Common myeloid progenitor, CD34-positive (primary cell): ENCODE measurements around the gene APEX1.

Source experiments
- CTCF ChIA-PET: fragments of 350-600 bp; sonication (Branson Sonifier 250); formaldehyde crosslinking; loops from one replicate; lab custom pipeline; 2021; ENCODE audit warnings: antibody characterized with exemption; lab: Charles Lee
- POLR2A ChIA-PET: fragments of 350-600 bp; sonication (Branson Sonifier 250); formaldehyde crosslinking; loops from one replicate; lab custom pipeline; 2021; ENCODE audit warnings: antibody characterized with exemption; lab: Charles Lee
- DNase-seq, 3 donors: peaks; one replicate each; pipeline versions ENCODE4 v3.0.0 to v3.0.0-alpha.2; 2013
- H3K27ac ChIP-seq, 2 experiments: 1 replicate in 1 of 2; 2 replicates in 1 of 2; pipeline ENCODE4 v1.7.0; 2013; ENCODE audit warnings: inconsistent platforms in 2 of 2, low read length in 2 of 2, mild to moderate bottlenecking in 2 of 2, low read depth in 1 of 2, moderate library complexity in 1 of 2; ENCODE audit not compliant: severe bottlenecking in 2 of 2, insufficient read depth in 1 of 2, poor library complexity in 1 of 2
- H3K27me3 ChIP-seq, 5 experiments: replicated peaks in 2 of 5; 1 replicate in 3 of 5; 2 replicates in 2 of 5; pipeline versions ENCODE4 v1.6.1 to v1.7.0; 2013; ENCODE audit warnings: low read length in 4 of 5, mild to moderate bottlenecking in 2 of 5, moderate library complexity in 2 of 5, inconsistent platforms in 1 of 5; ENCODE audit not compliant: insufficient read depth in 5 of 5, control insufficient read depth in 4 of 5
- H3K36me3 ChIP-seq, 4 experiments: 1 replicate in 2 of 4; 2 replicates in 2 of 4; pipeline versions ENCODE4 v1.6.1 to v1.7.0; 2013; ENCODE audit warnings: low read length in 3 of 4, control low read depth in 1 of 4, mild to moderate bottlenecking in 1 of 4; ENCODE audit not compliant: control insufficient read depth in 4 of 4, insufficient read depth in 4 of 4
- H3K4me1 ChIP-seq, 4 experiments: 1 replicate in 3 of 4; 2 replicates in 1 of 4; pipeline versions ENCODE4 v1.6.1 to v1.7.1; 2013; ENCODE audit warnings: low read length in 3 of 4, mild to moderate bottlenecking in 3 of 4, control low read depth in 1 of 4, inconsistent platforms in 1 of 4, moderate library complexity in 1 of 4; ENCODE audit not compliant: control insufficient read depth in 4 of 4, insufficient read depth in 4 of 4; ENCODE audit errors: control extremely low read depth in 1 of 4
- H3K4me3 ChIP-seq, 7 experiments: 1 replicate in 4 of 7; 2 replicates in 3 of 7; pipeline versions ENCODE4 v1.5.1 to v1.7.0; 2013; ENCODE audit warnings: mild to moderate bottlenecking in 7 of 7, low read length in 6 of 7, moderate library complexity in 6 of 7, inconsistent platforms in 2 of 7, low read depth in 2 of 7, control low read depth in 1 of 7; ENCODE audit not compliant: insufficient read depth in 4 of 7, control insufficient read depth in 1 of 7; ENCODE audit errors: extremely low read depth in 1 of 7
- H3K9me3 ChIP-seq, 5 experiments: 1 replicate in 4 of 5; 2 replicates in 1 of 5; pipeline versions ENCODE4 v1.6.1 to v1.7.1; 2013; ENCODE audit warnings: low read length in 4 of 5, mild to moderate bottlenecking in 2 of 5, inconsistent platforms in 1 of 5, low read depth in 1 of 5, moderate library complexity in 1 of 5; ENCODE audit not compliant: control insufficient read depth in 4 of 5, insufficient read depth in 2 of 5; ENCODE audit errors: control extremely low read depth in 1 of 5
- WGBS: methylation state at CpG from one replicate; pipeline ENCODE4 v1.1.5; 2013; ENCODE audit not compliant: insufficient coverage; 5-methylcytosine and 5-hydroxymethylcytosine counted together

Gene APEX1

GRCh38 chr14:20469890-20470602, 15.0 kb downstream of the APEX1 start:
- DNase-seq, result peak; percentile 80 to 88 (median 84)

GRCh38 chr14:20470603-20470901, 15.5 kb downstream of the APEX1 start:
- Histone ChIP-seq H3K4me1 (peaks cover 8 to 28% (median 23%) of the 10 kb centered on the region in 4 experiments), H3K9me3 (no peaks in the 10 kb centered on the region), H3K4me3 (peak overlapping the region in 6 of 7 experiments; percentile 74 to 98 (median 89)), H3K36me3 (peaks cover 17 to 42% (median 29%) of the 10 kb centered on the region in 4 experiments), H3K27me3 (no peaks in the 10 kb centered on the region), H3K27ac (peak overlapping the region in 1 of 2 experiments; percentile 88)
- DNase-seq, result no peak
- ChIA-PET CTCF (interaction anchor here (1.2 to 3.2 kb wide), 8 partner anchors 9 to 227 kb away, joined by 3 to 14 read pairs (median 5); partner anchors contain the start of gene PIP4P1), POLR2A (interaction anchor here (1.4 to 1.9 kb wide), 2 partner anchors 16 to 56 kb away, joined by 4 to 15 read pairs; partner anchors contain the start of genes APEX1 and OSGEP)
- 8% methylated on average over 2 of the region's 2 CpGs for WGBS

More at GRCh38 chr14:20469890-20470602, 15.0 kb downstream of the APEX1 start:
- peak overlapping the region; percentile 74 to 98 (median 87) for H3K4me3 ChIP-seq
- 2% methylated on average over 5 of the region's 12 CpGs for WGBS
- peaks cover 8 to 28% (median 23%) of the 10 kb centered on the region in 4 experiments for H3K4me1 ChIP-seq
- H3K27ac ChIP-seq, result peak overlapping the region; percentile 68 to 88
- no peaks in the 10 kb centered on the region for H3K9me3 ChIP-seq
- no peaks in the 10 kb centered on the region for H3K27me3 ChIP-seq
- peaks cover 13 to 37% (median 25%) of the 10 kb centered on the region in 4 experiments for H3K36me3 ChIP-seq
- CTCF ChIA-PET, result interaction anchor here (0.9 to 3.2 kb wide), 11 partner anchors 9 to 227 kb away, joined by 3 to 14 read pairs (median 4); partner anchors contain the start of gene PIP4P1
- POLR2A ChIA-PET, result interaction anchor here (0.6 to 1.9 kb wide), 9 partner anchors 8 to 127 kb away, joined by 3 to 15 read pairs (median 4); partner anchors contain the start of genes APEX1, OSGEP, PARP2 and PIP4P1

GRCh38 chr14:20472536-20473169, 17.6 kb downstream of the APEX1 start:
- DNase-seq, result peak in 1 of 3 donors; percentile 26
- no peaks in the 10 kb centered on the region for H3K27me3 ChIP-seq
- no peak overlapping the region for H3K27ac ChIP-seq
- H3K4me3 ChIP-seq, result no peak overlapping the region
- POLR2A ChIA-PET, result no interaction called here
- no peaks in the 10 kb centered on the region for H3K9me3 ChIP-seq
- CTCF ChIA-PET, result interaction anchor here (0.6 kb wide), 1 partner anchor 61 kb away, joined by 4 read pairs; no protein-coding TSS in a partner anchor
- WGBS, result no CpG with 5 or more reads among the region's 2 CpGs
- H3K36me3 ChIP-seq, result peaks cover 17 to 62% (median 41%) of the 10 kb centered on the region in 4 experiments
- peaks cover 15 to 47% (median 38%) of the 10 kb centered on the region in 4 experiments for H3K4me1 ChIP-seq

GRCh38 chr14:20476776-20477175, 21.8 kb downstream of the APEX1 start:
- 61% methylated on average over 4 of the region's 5 CpGs for WGBS
- ChIA-PET CTCF (interaction anchor here (0.7 to 1.4 kb wide), 2 partner anchors 35 to 42 kb away, joined by 3 to 4 read pairs; no protein-coding TSS in a partner anchor), POLR2A (interaction anchor here (1.3 kb wide), 1 partner anchor 20 kb away, joined by 3 read pairs; no protein-coding TSS in a partner anchor)
- Histone ChIP-seq H3K4me1 (peaks cover 8 to 26% (median 24%) of the 10 kb centered on the region in 4 experiments), H3K9me3 (no peaks in the 10 kb centered on the region), H3K36me3 (peaks cover 17 to 65% (median 42%) of the 10 kb centered on the region in 4 experiments), H3K4me3 (peak overlapping the region in 2 of 7 experiments; percentile 1 to 2), H3K27me3 (no peaks in the 10 kb centered on the region), H3K27ac (peak overlapping the region in 1 of 2 experiments; percentile 52)
- peak in 2 of 3 donors; percentile 36 to 49 for DNase-seq

- peak; percentile 83 to 96 (median 92) for DNase-seq
- ChIA-PET CTCF (no interaction called here), POLR2A (interaction anchor here (1.3 to 1.4 kb wide), 3 partner anchors 8 to 21 kb away, joined by 3 to 7 read pairs (median 4); partner anchors contain the start of gene PNP)
- WGBS, result 0% methylated on average over 1 of the region's 1 CpG
- Histone ChIP-seq H3K9me3 (no peaks in the 10 kb centered on the region), H3K36me3 (peaks cover 17 to 59% (median 38%) of the 10 kb centered on the region in 4 experiments), H3K4me3 (peak overlapping the region in 2 of 7 experiments; percentile 13 to 20), H3K27ac (peak overlapping the region; percentile 10 to 52), H3K4me1 (peaks cover 8 to 26% (median 23%) of the 10 kb centered on the region in 4 experiments), H3K27me3 (no peaks in the 10 kb centered on the region)
Observed at GRCh38 chr14:20477211-20477876, 22.3 kb downstream of the APEX1 start.

GRCh38 chr14:20478894-20479293, 23.9 kb downstream of the APEX1 start:
- ChIA-PET CTCF (interaction anchor here (1.0 to 2.4 kb wide), 5 partner anchors 9 to 68 kb away, joined by 3 to 7 read pairs (median 4); partner anchors contain the start of genes PNP and TEP1), POLR2A (no interaction called here)
- Histone ChIP-seq H3K4me1 (peaks cover 8 to 26% (median 23%) of the 10 kb centered on the region in 4 experiments), H3K36me3 (peaks cover 11 to 45% (median 27%) of the 10 kb centered on the region in 4 experiments), H3K4me3 (no peak overlapping the region), H3K9me3 (no peaks in the 10 kb centered on the region), H3K27me3 (no peaks in the 10 kb centered on the region), H3K27ac (peak overlapping the region in 1 of 2 experiments; percentile 0)
- DNase-seq, result no peak
- WGBS, result 86% methylated on average over 1 of the region's 2 CpGs
